IPS DF 19.7 (cell line): ENCODE measurements around the gene DUSP11.
"Not testable (repeated sequence)": the region's sequence is repeated elsewhere in the genome, so short reads cannot be mapped to it uniquely, and the experiment has no call there.

Source experiments
- DNase-seq: peaks from one replicate; pipeline ENCODE4 v3.0.0-alpha.2; 2013; ENCODE audit warnings: low read depth, low spot score

DUSP11 gene

DNA sequence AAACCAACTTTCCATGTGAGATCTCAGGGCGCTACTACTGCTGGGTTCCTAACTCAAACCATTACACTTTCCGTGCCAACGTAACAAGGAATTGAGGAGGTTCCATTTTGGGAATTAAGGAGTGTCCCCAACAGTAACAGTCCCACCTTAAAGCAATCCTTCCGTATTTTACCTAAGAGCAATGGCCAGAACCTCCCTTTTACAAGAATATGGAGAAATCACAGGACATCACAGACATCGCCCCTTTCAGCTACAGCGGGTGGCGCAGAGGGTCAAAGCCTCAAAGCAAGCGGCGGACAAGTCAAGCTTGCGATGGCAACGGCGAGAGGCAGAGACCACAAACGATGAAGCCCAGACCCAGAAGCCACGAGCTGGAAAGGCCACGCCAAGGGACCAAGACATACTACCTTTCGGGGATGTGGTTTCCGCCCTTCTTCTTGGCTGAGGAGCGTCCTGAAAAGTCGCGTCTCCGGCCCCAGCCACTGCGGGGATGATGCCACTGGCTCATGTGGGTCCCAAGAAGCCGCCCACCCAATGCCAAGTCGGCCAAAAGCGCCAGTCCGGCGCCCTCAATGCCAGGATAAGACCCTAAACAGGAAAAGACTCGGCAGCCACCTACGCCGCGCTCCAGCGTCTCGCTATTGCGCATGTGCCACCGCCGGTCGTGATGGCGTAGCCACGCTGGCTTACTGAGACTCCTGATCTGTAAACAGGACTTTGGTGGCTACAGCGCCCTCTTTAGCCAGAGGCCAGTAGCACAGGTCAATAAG is at the start of gene DUSP11:
Gene DUSP11 (minus strand): TSS at position 637 of the 770 bp plus-strand sequence. CDS start 129 bp downstream, at position 508.
- peak; percentile 78 for DNase-seq

GRCh38 chr2:73828818-73829570 is 49.1 kb upstream of the DUSP11 start, which contains the start of gene STAMBP:
TSS of gene STAMBP (plus strand) at chr2:73828961. CDS start at chr2:73830857, 1,896 bp downstream.
- peak; percentile 89 for DNase-seq

DNA sequence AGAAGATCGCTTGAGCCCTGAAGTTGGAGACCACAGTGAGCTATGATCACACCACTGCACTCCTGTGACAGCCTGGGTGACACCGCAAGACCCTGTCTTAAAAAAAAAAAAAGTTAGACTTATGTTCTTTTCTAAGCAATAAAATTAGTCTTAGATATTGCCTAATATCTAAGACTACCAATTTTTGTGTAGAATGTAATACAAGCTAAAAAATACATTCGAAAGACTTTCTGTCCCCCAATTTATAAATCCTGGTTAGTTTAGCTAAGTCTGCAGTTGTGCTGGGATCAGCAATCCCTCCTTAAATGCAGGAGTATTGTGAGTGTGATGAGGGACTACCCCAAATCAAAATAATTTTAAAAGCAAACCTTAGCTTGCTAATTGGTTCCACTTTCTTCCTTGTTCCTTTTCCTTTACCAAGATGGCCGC is 48.5 kb upstream of the DUSP11 start:
- no peak for DNase-seq

DNA sequence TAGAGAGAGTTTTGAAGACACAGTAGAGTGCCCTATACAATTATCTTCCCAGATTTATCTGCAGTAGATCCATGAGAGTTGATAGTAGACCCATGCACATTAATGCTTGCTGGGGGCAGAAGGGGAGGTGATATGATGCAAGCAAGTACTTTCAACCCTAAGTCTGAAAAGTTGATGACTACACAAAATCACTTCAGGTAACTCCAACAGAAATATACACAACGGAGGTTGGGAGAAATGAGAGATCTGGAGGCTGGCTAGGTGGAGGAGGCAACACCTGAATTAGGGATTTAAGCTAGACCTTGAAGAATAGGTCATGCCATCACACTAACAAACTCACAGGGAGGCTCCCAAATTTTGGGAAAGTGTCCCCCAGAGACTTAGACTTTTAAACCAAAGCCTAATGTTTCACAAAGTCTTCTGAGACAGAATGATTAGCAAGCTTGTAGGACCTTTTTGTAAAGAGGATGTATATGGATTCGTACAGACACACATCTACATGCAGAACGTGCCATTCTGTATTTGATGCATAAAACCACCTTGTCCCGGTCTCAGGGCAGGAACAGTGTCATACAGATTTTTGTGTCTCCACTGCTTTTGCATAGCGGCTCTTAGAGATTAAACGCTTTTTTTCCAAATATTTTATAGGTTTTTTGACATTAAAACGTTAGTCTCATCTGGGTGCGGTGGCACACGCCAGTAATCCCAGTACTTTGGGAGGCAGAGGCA is 47.9 kb upstream of the DUSP11 start:
- no peak for DNase-seq

DNA sequence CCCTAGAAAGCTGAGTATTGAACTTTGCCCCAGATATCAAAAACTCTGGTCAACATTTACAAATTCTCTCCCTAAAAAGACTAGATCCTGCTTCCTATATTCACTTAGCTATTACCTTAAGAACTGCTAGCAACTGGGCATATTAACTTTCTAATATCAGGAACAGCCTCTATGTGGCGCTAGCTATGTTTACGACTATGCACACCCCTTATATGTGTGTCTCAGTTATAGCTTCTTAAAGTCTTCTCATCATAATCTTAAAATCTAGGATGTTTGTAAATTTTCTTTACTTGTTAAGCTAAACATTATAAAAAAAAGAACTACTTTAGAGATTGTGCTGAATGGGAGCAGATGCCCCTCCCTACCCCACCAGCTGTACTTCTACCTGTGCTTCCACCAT is 47.1 kb upstream of the DUSP11 start:
- no peak for DNase-seq

- DNase-seq = no peak
Measured at GRCh38 chr2:73825408-73825807, 45.5 kb upstream of the DUSP11 start.

DNA sequence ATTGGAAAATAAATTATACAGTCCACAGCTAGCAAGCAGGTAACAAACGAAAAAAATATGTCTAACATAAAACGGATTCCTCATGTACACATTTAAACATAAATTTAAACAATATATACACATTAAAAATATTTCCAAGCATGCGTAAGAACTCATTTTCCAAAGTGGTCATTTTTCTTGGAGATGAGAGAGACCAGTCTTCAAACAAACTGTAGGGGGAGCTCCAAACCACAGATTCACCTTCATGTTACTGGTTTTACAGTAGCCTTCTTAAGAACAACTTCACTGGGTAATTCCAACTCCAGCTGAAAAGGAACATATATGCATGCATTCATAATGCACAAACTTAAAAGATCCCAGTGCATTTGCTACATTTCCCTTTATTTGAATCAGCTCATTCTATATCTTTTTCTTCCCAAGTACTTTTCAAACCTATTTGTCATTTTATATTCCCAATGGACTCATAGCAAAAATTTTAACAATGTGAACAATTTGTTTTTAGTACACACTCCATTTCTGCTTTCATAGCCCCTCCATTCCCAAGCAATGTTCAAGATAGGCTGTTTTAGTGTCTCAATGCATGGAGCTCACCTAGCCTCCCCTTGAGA is 44.1 kb upstream of the DUSP11 start:
- no peak for DNase-seq

- DNase-seq = no peak
Measured at GRCh38 chr2:73823416-73823815, 43.5 kb upstream of the DUSP11 start.

GRCh38 chr2:73822991-73823390 is 43.1 kb upstream of the DUSP11 start:
- no peak for DNase-seq

DNA sequence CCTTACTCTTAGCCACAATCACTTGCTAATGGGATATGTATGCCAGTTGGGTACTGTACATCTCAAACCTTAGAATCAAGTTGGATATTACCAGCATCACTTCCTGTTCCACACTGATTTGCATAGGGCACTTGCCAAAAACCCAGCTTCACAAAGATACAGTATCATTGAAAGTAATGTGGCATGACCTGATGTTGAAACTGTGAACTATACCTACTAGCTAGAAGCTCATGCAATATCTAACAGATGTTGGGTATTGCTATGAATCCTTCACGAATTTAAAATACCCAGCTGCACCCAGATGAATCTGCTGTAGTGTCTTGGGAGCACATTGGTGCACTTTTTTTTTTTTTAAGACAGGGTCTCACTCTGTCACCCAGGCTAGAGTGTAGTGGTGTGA is 42.4 kb upstream of the DUSP11 start:
- DNase-seq = no peak

DNA sequence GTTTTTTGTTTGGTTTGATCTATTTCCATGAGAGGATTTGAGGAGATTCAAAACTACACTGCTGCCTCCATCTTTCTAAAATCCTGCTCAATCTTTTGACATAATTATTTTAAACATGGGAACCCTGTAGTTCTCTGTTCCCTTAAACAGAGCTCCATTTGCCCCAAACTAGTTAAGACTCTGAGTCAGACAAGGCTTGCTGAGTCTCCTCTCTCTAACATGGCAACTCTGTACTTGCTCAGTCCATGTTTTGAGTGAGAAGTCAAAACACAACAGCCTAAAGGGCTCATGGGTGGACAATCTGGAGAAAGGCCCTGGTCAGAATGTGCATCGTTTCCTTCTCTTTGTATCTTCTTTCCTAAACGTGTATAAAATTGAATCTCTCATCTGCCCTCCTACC is 41.8 kb upstream of the DUSP11 start:
- no peak for DNase-seq

DNA sequence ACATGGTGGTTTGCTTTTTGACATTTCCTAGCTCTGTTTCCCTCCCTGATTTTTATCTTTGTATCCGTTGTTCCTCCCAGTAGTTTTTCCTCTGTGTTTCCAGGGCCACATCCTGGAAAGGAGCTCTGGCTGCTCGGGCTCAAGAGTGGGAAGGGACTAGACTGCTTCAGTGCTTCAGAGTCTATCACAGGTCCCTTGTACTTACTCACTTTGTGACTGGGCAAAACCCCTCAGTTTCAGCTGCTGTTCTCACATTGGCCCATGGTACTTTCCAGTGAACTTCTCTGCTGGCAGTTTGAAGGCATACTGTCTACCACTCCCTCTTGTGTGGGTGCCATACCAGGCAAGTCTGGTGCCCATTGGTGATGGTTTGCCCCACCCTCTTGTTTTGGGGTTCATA is 41.3 kb upstream of the DUSP11 start:
- DNase-seq = no peak

DNA sequence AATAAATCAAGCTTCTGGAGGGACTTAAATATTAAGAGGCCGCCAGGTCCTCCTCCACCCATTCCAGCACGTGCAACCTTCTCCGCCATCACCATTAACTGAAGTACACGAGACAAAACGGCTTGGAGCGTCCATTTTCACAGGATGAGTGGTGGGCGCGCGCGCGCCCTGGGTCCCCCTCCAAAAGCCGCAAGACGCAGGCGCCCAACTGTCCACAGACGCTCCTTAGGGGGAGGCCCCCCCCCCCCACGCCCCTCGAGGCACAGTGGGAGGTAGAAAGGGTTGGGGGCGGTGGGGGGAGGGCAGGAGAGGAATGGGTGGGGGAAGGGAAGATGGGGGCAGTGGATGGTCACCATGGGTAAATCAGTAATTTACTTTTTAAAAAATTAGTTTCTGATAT is 38.4 kb upstream of the DUSP11 start:
- DNase-seq = no peak

DNA sequence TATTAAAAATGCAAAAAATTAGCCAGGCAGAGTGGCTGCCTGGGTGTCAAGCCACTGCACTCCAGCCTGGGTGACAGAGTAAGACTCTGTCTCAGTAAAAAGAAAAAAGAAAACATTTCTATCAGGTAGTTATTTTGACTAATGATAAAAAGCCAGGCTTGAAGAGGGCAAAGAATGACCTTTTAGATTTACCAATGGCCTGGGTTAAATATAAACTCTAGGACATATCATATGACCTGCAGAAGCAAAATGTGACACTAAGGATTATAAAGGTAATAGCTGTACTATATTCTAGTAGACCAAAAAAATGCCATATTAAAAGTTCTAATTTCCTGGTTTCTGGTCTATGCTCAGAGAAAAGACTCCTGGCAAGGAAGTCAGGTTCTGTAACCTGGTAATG is 32.7 kb upstream of the DUSP11 start:
- no peak for DNase-seq

GRCh38 chr2:73811878-73812277 is 32.0 kb upstream of the DUSP11 start:
- DNase-seq = no peak

DNA sequence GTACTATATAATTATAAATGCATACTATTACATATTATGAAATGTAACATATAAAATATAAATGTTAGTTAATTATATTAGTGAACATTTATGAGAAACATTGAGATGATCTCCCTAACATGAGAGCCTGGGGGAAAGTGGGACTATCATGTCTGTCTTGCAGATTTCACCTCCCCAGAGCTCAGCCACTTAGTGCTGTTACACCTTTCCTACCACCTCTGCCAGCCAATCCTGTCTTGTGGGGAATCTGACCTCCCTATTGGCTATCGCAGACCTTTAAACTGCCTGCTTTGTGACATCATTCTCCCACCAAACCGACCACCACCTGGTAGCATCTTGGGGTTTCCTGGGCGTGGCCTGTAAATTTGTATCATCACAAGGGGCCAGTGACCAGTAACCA is 4.0 kb upstream of the DUSP11 start, which contains the start of gene C2orf78:
Gene C2orf78 (plus strand): TSS at position 301 of the 400 bp plus-strand sequence. CDS start 127 bp downstream, outside the sequence.
- not testable (repeated sequence) for DNase-seq

GRCh38 chr2:73783402-73783801 is 3.5 kb upstream of the DUSP11 start:
- not testable (repeated sequence) for DNase-seq

GRCh38 chr2:73780237-73780582 is 307 bp upstream of the DUSP11 start:
- no peak for DNase-seq

GRCh38 chr2:73778867-73779466 is 936 bp downstream of the DUSP11 start:
- not testable (repeated sequence) for DNase-seq

GRCh38 chr2:73776869-73777519 is 2.9 kb downstream of the DUSP11 start:
- DNase-seq = no peak

DNA sequence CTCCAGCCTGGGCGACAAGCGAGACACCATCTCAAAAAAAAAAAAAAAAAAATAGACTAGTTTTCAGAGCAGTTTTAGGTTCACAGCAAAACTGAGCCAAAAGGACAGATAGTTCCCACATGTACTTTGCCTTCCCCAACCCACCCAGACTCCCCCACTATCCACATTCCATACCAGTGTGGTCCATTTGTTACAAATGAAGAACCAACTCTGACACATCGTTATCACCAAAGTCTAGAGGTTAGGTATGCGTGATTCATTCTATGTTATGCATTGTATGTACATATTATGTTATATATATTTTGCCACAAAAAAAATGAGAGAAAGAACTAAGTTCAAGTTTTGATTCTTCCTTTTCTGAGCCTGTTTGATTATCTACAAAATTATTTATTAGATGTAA is 3.5 kb downstream of the DUSP11 start:
- DNase-seq = no peak
